ENCODE results near the gene PHACTR1. TPM values are rescaled to one million over a fixed set of nuclear protein-coding genes. Genes with fewer than 3 reads are reported as not detected.
A peak's percentile ranks its signal among the peaks of the same experiment; 100 is the strongest.

The PHACTR1 gene
- total and polyA plus RNA-seq, 8 donors = 0.46 to 17.4 (median 6.4) TPM; not detected in 1

DNA sequence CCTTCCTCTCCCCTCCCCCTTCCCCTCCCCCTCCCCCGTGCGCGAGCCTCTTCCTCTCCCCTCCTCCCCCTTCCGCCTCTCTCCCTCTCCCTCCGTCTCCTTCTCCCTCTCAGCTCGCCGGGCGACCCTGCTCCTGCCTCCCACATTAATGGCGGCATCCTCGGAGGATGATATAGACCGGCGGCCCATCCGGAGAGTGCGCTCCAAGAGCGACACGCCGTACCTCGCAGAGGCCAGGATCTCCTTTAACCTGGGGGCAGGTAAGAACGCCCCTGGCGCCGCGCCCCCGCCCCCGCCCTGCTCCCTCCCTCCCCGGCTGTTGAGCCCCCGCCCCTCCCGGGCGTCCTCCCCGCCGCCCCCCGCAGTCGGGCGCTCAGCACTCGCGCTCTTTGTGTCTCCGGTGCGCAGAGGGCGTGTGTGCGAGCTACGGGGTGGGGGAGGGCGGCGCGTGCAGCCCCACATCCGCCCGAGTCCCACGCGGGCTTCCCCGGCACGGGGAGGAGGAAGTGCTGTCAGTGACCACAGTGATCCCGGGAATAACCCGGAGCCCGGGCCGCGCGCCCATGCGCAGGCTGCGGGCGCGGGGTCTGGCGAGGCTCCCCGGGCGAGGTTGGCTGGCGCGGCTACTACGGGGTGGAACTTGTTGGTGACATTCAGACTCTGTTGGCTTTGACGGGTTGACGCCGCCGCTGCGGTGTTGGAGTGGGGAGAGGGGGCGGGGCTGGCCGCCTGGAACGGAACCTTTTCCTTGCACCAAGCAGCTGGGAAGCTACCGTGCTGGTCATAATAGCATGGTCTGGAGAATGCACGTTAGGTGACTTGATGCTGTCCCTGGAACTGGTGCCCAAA lies 33.2 kb downstream of the PHACTR1 start:
- peaks cover 11 to 79% (median 33%) of the 10 kb centered on the region in 3 donors for H3K27me3 ChIP-seq
- peaks cover 0 to 15% (median 10%) of the 10 kb centered on the region in 4 donors for H3K4me1 ChIP-seq
- intact Hi-C loops (cut with DNase I; ENCODE audit: low total_unique reads) = no loop called here
- TF ChIP-seq POLR2A (IDR thresholded peaks at IDR 0.05) = no peak
- TF ChIP-seq POLR2AphosphoS5 (IDR thresholded peaks at IDR 0.05) = no peak
- TF ChIP-seq, protein P1, sequence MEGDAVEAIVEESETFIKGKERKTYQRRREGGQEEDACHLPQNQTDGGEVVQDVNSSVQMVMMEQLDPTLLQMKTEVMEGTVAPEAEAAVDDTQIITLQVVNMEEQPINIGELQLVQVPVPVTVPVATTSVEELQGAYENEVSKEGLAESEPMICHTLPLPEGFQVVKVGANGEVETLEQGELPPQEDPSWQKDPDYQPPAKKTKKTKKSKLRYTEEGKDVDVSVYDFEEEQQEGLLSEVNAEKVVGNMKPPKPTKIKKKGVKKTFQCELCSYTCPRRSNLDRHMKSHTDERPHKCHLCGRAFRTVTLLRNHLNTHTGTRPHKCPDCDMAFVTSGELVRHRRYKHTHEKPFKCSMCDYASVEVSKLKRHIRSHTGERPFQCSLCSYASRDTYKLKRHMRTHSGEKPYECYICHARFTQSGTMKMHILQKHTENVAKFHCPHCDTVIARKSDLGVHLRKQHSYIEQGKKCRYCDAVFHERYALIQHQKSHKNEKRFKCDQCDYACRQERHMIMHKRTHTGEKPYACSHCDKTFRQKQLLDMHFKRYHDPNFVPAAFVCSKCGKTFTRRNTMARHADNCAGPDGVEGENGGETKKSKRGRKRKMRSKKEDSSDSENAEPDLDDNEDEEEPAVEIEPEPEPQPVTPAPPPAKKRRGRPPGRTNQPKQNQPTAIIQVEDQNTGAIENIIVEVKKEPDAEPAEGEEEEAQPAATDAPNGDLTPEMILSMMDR (IDR thresholded peaks at IDR 0.05) = no peak
- no peak for TF ChIP-seq EP300 (IDR thresholded peaks at IDR 0.05)
- H3K9me3 ChIP-seq = peaks cover 0 to 27% (median 0%) of the 10 kb centered on the region in 4 donors
- H3K36me3 ChIP-seq = no peaks in the 10 kb centered on the region
- peak in 1 of 2 donors; percentile 41 for DNase-seq
- 4 to 7% (median 5%) methylated on average over 32 to 75 of the region's 75 CpGs for WGBS, 5 donors
- H3K4me3 ChIP-seq = peak overlapping the region; percentile 16 to 29 (median 22)
- H3K27ac ChIP-seq = no peak overlapping the region

DNA sequence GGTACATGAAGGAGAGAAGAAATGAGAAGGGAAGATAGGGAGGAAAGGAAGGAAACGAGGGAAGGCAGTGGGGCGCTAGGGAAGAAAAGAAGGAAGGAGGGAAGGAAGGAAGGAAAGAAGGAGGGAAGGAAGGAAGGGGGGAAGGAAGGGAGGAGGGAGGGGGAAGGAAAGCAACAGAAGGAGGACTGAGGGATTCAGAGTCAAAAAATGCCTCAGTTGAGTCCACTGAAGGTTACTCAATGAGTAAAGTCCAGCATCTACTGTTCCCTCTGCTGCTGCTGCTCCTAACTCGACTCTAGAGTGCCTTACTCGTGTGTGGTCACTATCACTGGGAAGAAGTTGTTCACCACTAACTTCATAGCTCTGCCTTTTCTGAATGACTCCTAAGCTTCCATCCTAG lies 33.8 kb downstream of the PHACTR1 start:
- 13 to 24% (median 15%) methylated on average over 4 of the region's 4 CpGs for WGBS, 5 donors
- TF ChIP-seq POLR2AphosphoS5 (IDR thresholded peaks at IDR 0.05) (no peak), EP300 (IDR thresholded peaks at IDR 0.05) (no peak), POLR2A (IDR thresholded peaks at IDR 0.05) (no peak)
- TF ChIP-seq, protein P1 (IDR thresholded peaks at IDR 0.05) = no peak
- Histone ChIP-seq H3K36me3 (no peaks in the 10 kb centered on the region), H3K27ac (no peak overlapping the region), H3K9me3 (peaks cover 0 to 20% (median 0%) of the 10 kb centered on the region in 4 donors), H3K4me1 (peaks cover 0 to 15% (median 10%) of the 10 kb centered on the region in 4 donors), H3K27me3 (peaks cover 11 to 74% (median 33%) of the 10 kb centered on the region in 3 donors), H3K4me3 (no peak overlapping the region)
- intact Hi-C loops (cut with DNase I; ENCODE audit: low total_unique reads) = no loop called here
- no peak for DNase-seq

DNA sequence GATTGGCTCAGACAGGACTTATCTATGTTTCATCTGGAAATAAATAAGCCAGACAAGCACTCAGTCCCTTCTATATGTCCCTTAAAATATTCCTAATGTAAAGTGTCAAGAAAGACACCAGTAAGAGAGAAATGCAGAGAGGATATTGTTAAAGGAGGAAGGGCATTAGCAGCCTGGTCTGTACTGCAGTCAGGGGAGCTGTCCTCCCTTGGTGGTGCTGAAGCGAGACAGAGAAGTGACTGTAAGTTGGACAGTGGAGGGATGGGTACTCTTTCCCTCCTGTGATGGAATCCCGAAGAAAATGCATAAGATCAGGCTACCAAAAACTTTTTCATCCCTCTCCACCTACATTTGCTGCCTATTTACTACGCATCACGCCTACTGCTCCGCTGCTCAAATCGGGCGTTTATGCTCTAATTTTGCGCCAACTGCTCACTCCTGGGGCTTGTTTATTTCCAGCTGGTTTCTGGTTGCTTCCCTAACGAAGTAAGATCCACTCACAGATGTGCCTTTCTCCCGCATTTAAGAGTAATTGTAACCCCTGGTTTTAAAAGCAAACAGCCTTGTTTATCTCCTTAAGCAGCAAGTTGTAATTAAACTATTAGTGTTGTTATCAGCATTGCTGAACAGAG lies 35.2 kb downstream of the PHACTR1 start:
- Histone ChIP-seq H3K27ac (no peak overlapping the region), H3K4me3 (no peak overlapping the region), H3K4me1 (peaks cover 0 to 15% (median 10%) of the 10 kb centered on the region in 4 donors), H3K36me3 (no peaks in the 10 kb centered on the region), H3K27me3 (peaks cover 11 to 64% (median 33%) of the 10 kb centered on the region in 3 donors), H3K9me3 (peaks cover 0 to 10% (median 0%) of the 10 kb centered on the region in 4 donors)
- intact Hi-C loops (cut with DNase I; ENCODE audit: low total_unique reads) = no loop called here
- TF ChIP-seq POLR2A (IDR thresholded peaks at IDR 0.05) = no peak
- no peak for TF ChIP-seq EP300 (IDR thresholded peaks at IDR 0.05)
- TF ChIP-seq, protein P1 (IDR thresholded peaks at IDR 0.05) = no peak
- TF ChIP-seq POLR2AphosphoS5 (IDR thresholded peaks at IDR 0.05) = no peak
- peak; percentile 55 to 86 for DNase-seq
- WGBS, 5 donors = 32 to 40% (median 34%) methylated on average over 10 of the region's 10 CpGs

DNA sequence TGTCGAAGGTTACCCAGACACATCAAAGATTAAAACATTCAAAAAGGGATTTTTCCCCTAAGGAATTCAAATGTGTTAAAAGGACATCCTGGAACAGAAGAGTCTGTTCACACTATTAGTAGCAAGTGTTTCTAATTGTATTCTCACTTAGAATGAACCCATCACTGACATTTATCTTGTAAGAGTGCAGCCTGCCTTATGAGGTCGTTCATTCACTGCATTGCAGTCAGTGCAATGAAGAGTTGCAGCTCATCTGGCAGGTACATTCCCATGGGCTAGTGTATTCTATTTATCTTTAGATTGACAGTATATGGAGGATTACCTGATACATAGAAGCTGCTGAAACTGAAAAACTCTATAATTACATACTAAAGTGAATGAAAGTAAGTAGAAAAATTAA lies 36.5 kb downstream of the PHACTR1 start:
- TF ChIP-seq, protein P1 (IDR thresholded peaks at IDR 0.05) = no peak
- TF ChIP-seq POLR2A (IDR thresholded peaks at IDR 0.05) = no peak
- peaks cover 0 to 10% (median 0%) of the 10 kb centered on the region in 4 donors for H3K9me3 ChIP-seq
- H3K27ac ChIP-seq = no peak overlapping the region
- DNase-seq = no peak
- 63 to 80% (median 71%) methylated on average over 2 of the region's 2 CpGs for WGBS, 5 donors
- H3K4me1 ChIP-seq = peaks cover 0 to 15% (median 10%) of the 10 kb centered on the region in 4 donors
- intact Hi-C loops (cut with DNase I; ENCODE audit: low total_unique reads) = no loop called here
- H3K36me3 ChIP-seq = no peaks in the 10 kb centered on the region
- H3K27me3 ChIP-seq = peaks cover 11 to 56% (median 26%) of the 10 kb centered on the region in 3 donors
- no peak overlapping the region for H3K4me3 ChIP-seq

All from stomach (tissue), 9 donors.